Measurements from ENCODE around the gene SLC22A5.

The SLC22A5 gene

DNA sequence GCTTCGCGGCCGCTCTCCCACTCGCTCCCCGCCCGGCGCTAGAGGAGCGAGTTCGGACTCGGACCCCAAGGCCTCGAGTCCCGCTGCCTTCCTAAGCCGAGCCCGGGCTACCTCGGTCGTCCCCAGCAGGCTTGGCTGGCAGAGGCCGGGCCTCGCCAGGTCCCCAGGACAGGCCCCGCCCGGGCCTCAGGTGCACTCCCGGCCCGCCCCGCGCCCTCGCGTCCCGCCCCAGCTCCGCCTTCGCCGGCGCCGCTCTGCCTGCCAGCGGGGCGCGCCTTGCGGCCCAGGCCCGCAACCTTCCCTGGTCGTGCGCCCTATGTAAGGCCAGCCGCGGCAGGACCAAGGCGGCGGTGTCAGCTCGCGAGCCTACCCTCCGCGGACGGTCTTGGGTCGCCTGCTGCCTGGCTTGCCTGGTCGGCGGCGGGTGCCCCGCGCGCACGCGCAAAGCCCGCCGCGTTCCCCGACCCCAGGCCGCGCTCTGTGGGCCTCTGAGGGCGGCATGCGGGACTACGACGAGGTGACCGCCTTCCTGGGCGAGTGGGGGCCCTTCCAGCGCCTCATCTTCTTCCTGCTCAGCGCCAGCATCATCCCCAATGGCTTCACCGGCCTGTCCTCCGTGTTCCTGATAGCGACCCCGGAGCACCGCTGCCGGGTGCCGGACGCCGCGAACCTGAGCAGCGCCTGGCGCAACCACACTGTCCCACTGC lies at the start of gene SLC22A5:
SLC22A5 (plus strand) TSS at position 237 of the 707 bp plus-strand sequence; CDS start at position 500, 263 bp downstream.
- peak; percentile 23 to 33 for DNase-seq (ENCODE audit: low read depth in 2 of 2)

DNA sequence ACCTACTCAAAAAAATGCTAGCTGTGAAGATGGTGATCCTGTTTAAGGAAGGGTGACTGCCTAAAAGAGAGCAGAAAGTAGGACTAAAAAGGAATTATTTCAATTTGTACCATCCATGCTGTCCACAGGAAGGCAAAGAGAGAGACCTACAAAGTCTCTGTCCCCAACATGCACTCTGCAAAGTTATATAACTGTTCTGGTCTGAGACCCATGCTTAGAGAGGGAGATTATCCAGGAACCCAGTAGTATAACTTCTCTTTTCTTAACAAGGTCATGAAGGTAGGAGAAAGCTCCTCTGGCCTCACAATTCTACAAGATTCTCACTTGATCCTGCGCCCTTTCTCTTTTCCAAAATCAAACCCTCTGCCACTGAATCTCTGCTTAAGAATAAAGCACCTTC lies 49.5 kb upstream of the SLC22A5 start:
- DNase-seq (ENCODE audit: low read depth in 2 of 2), result no peak

DNA sequence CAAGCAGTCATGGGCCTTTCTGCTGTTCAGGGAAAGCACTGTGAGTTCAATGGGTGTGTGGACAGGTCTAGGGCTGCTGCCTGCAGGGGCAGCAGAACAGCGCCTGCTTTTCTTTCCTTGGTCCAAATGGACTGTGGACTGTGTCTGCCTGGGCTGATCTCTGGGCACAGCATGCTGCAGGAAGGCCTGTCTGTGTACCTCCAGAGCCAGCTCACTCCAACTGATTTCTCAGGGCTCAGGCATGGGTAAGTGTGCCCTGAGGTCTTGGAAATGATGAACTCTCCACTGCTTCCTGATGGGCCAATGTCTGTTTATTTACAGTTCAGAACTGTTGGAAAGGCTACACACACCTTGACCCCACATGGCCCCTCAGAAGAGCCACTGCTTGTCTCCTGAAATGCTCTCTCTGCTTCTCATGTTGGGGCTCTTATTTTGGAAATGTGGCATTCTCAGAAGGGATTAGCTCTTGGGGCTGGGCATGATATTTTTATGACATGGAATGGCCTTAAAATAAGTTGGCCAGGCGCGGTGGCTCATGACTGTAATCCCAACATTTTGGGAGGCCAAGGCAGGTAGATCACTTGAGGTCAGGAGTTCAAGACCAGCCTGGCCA lies 48.3 kb upstream of the SLC22A5 start:
- no peak for DNase-seq (ENCODE audit: low read depth in 2 of 2)

DNA sequence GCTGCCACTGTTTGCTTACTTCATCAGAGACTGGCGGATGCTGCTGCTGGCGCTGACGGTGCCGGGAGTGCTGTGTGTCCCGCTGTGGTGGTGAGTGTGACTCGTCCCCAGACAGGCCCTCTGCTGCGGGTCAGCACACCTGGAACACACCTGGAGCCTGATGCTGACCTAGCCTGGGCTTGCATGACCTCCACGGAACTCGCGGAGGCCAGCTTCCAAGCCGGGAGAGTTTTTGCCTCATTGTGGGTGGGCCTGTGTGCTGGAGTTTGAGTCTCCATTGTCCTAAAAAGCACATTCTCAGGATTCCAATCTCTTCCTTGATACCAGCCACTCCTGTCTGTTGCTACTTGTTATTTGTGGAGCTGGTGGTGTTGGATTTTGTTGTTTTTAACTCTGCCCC lies 47.2 kb upstream of the SLC22A5 start:
- no peak for DNase-seq (ENCODE audit: low read depth in 2 of 2)

DNA sequence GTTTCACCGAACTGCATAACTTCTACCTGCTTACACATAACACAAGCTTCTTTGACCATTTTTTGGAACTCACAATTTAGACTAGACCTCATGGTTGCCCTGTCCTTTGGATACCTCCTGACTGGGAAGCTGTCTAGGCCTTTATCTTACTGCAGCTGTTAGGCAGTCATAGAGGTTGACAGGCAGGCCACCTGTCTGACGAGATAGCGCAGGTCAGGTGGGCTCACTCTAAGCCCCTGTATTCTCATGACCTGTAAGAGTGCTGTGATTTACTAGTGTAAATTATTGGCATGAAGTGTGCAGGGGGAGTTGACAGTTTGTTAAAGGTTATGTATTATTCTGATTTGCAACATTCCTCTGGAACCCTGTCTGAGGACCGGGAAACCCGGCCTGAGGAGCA lies 46.3 kb upstream of the SLC22A5 start:
- no peak for DNase-seq (ENCODE audit: low read depth in 2 of 2)

DNA sequence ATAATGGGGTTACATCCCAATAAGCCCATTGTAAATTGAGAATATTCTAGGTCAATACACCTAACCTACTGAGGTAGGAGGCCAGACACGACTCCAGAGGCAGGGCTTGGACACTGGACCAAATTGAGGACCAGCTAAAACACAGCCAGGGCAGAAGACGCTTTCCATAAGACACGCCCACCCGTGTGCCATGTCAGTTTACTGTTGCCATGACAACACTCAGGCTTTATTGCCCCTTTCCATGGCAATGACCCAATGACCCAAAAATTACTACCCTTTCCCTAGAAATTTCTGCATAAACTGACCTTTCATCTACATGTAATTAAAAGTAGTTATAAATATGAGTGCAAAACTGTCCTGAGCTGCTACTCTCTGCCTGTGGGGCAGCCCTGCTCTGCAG lies 43.8 kb upstream of the SLC22A5 start:
- DNase-seq (ENCODE audit: low read depth in 2 of 2), result no peak

DNA sequence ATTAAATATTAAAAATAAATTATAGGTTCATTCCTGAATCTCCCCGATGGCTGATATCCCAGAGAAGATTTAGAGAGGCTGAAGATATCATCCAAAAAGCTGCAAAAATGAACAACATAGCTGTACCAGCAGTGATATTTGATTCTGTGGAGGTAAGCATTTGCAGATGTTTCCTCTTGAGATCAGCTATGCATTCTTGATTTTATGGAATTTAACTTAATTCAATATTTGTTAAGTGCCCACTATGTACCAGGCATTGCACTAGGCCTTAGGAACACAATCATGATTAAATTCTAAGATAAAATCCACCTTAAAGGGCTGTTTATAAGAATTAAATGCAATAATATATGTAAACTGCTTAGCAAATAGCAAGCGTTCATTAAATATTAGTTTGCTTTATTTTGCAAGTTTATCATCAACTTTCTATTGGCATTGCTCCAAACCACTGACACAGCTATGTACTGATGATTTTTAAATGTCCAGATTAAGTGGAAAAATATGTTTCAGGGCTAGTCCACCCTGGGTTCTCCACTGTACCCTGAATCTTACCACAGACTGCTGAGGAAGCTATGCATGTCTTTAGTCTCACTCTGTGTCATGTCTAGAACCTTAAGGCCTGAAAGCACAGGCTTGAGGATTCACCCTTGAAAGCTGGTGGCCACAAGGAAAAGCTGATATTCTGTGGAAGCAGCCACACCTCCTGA lies 42.1 kb upstream of the SLC22A5 start:
- no peak for DNase-seq (ENCODE audit: low read depth in 2 of 2)

DNA sequence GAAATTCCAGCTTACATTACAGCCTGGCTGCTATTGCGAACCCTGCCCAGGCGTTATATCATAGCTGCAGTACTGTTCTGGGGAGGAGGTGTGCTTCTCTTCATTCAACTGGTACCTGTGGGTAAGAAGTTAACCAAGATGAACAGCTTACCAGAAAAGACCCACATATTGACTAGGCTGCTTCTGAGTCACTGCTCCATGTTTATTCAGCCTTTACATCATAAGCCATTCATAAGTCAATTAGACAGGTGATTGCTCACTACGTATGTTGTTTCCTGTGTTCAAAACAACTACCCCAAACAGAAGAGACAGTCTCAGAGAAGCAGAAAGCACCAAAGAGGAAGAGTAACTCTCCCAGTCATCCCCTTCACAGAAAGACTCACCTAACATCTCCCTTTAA lies 34.7 kb upstream of the SLC22A5 start:
- no peak for DNase-seq (ENCODE audit: low read depth in 2 of 2)

DNA sequence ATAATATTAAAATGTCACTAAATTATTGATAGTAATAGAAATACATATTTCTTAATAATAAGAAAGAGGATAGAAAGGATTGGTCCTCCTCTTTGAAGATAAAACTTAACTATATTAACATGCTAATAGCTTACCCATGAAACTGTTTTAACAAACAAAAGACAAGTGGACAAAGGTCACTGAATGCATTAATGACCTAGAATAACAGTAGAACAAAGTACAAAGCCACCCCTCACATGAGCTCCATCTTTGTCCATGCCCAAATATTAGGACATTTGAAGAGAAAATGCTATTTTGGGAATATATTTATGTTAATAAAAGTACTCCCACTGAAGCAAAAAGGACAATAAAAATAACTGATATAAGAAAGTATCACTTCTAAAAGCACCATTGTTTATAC lies 34.1 kb upstream of the SLC22A5 start:
- DNase-seq (ENCODE audit: low read depth in 2 of 2), result no peak

DNA sequence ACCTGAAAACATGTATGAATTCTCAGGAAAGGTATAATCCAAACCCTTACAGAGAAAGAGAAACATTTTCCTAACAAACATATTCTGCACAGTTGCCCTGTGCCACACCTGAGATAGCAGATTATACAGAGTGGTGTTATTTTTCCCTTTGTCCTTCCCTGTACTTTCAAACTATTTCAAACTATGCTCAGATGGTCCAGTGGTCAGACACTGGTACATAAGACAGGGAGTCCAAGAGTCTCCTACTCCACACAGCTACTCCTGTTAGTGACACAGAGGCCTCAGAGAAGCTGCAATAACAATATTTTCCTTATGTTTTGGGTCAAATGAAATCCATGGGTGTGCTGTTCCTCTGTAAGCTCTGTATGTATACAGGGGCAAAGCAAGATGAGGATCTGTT lies 30.0 kb upstream of the SLC22A5 start:
- no peak for DNase-seq (ENCODE audit: low read depth in 2 of 2)

DNA sequence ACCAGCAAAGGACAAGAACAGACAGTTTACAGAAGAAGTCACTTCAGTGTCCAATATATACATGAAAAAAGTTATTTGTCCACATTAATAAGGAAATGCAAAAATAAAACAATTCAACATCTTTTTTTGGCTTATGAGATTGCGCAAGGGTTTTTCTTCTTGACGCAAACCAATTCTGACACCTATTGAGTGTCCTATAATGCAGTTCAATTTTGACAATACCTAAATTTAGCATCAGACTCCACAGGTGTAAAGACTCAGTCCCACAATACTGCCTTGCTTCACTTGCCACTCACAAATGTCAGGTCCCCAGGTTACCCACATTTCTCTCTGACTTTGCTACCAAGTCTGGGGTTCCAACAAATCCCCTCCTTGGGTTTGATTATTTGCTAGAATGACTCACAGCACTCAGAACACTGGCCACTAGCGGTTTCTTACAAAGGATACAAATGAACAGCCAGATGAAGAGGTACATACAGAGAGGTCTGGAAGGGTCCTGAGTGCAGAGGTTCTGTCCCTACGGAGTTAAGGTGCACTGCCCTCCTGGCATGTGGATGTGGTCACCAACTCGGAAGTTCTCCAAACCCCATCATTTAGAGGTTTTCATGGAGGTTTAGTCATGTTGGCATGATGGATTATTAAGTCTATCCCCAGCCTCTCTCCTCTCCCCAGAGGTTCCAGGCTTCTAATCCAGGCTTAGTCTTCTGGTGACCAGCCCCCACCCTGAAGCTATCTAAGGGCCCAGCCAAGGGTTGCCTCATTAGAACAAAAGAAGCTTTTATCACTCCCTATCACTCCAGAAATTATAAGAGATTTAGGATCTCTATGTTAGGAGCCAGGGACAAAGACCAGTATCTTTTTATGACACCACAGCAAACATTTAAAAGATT lies 27.0 kb upstream of the SLC22A5 start:
- no peak for DNase-seq (ENCODE audit: low read depth in 2 of 2)

DNA sequence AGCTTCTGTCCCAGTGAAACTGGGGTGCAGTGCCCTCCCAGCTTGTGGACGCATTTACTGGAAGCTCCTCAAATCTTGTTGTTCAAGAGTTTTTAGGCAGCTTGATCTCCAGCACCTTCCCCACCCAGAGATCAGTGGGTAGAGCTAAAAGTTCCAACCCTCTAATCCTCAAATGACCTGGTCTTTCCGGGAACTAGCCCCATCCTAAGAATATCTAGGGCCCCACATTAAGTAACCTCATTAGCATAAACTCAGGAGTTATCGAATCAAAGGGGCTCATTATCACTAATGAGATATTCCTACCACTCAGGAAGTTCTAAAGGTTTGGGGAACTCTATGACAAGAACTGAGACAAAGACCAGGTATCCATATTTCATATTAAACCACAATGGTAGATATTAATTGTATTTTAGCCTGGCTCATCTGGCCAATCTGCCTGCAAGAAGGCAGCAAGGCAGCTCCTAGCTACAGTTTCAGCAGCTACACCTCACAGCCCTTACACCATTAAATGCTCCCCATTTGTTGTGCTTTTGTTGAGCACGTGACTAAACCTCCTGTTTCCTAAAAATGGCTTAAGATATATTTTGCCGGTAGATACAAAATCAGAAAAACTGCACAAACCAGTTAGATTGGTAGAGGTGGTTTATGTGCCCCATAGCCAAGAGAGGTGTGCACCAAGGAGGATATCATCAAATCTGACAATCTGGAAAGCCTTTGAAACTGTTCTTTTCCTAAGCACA lies 24.6 kb upstream of the SLC22A5 start:
- no peak for DNase-seq (ENCODE audit: low read depth in 2 of 2)

DNA sequence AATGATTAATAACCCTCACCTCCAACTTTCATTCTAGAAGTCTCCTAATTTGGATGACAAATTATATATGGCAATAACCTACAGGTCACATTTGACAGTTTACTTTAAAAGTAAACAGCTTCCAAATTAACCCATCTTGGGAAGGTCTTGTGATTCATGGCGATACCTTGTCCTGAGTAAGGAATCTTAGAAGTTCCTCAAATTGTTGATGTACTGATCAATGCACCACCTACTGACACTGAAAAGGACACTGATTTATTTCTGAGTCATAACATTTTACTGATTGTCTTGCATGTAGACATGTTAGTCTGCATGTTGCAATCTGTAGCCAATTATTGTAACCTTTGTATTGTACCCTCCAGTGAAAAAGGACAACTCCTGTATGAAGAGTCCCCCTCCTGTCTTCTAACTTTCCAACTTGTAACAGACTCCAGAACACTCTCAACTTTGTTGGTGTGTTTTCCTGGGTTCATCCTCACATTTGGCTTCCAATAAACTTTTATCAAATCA lies 16.0 kb upstream of the SLC22A5 start:
- no peak for DNase-seq (ENCODE audit: low read depth in 2 of 2)

DNA sequence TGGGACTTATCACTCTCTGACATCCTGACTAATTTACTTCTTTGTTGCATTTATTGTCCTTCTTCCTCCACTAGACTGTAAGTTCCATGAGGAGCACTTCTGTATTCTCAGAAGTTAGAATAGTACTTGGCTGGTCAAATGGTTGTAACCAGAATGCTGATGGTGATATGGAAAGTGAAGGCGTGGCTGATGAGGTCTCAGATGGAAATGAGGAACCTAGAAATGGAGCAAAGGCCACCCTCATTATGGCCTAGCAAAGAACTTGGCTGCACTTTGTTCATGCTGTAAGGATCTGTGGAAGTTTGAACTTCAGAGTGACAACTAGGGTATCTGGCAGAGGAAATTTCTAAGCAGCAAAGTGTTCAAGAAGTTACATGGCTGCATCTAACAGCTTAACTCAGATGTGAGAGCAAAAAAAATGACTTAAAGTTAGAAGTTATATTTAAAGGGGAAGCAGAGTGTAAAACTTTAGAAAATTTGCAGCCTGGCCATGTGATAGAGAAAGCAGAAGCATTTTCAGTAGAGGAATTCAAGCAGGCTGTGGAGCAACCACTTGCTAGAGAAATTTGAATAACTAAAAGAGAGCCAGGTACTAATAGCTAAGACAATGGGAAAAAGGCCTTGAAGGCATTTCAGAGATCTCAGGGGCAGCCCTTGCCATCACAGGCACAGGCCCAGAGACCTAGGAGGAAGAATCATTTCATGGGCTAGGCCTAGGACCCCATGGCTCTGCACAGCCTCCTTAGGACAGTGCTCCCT lies 14.9 kb upstream of the SLC22A5 start:
- DNase-seq (ENCODE audit: low read depth in 2 of 2), result no peak

DNA sequence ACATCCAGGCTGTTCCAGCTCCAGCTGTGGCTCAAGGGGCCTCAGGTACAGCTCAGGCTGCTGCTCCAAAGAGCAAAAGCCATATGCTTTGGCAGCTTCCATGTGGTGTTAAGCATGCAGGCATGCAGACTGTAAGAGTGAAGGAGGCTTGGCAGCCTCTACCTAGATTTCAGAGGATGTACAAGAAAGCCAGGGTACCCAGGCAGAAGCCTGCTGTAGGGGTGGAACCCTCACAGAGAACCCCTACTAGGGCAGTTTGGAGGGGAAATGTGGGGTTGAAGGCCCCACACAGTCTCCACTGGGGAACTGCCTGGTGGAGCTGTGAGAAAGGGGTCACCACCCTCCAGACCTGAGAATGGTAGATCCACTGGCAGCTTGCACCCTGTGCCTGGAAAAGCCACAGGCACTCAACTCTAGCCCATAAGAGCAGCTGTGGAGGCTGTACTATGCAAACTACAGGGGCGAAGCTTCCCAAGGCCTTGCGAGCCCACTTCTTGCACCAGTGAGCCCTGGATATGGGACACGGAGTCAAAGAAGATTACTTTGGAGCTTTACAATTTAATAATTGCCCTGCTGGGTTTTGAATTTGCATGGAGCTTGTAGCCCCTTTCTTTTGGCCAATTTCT lies 14.3 kb upstream of the SLC22A5 start:
- DNase-seq (ENCODE audit: low read depth in 2 of 2), result no peak

DNA sequence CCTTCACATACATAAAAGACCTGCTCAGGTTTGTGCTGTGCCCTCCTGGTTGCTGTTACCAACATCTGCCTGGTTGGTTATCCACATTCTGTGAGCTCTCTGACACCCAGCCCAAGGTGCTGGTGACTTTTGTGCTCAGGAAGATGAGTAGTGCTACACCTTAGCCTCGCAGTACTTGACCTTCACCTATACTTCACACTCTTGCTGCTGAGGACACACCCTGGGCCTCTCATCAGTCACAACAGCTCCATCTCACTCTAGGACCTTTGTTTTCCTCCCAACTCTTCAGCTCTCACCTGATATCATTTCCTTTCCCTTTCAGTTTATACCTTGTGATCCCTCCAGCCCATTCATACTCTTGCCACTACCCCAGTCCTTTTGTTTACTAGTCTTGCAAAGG lies 10.7 kb upstream of the SLC22A5 start:
- no peak for DNase-seq (ENCODE audit: low read depth in 2 of 2)

DNA sequence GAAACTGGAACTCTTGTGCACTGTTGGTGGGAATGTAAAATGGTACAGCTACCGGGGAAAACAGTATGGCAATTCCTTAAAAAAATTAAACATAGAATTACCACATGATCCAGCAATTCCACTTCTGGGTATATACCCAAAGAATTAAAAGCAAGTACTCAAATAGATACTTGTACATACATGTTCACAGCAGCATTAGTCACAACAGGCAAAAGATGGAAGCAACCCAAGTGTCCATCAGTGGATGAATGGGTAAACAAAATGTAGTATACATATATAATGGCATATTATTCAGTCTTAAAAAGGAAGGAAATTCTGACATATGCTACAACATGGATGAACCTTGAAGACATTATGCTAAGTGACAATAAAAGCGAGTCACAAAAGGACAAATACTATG lies 7.4 kb upstream of the SLC22A5 start:
- no peak for DNase-seq (ENCODE audit: low read depth in 2 of 2)

DNA sequence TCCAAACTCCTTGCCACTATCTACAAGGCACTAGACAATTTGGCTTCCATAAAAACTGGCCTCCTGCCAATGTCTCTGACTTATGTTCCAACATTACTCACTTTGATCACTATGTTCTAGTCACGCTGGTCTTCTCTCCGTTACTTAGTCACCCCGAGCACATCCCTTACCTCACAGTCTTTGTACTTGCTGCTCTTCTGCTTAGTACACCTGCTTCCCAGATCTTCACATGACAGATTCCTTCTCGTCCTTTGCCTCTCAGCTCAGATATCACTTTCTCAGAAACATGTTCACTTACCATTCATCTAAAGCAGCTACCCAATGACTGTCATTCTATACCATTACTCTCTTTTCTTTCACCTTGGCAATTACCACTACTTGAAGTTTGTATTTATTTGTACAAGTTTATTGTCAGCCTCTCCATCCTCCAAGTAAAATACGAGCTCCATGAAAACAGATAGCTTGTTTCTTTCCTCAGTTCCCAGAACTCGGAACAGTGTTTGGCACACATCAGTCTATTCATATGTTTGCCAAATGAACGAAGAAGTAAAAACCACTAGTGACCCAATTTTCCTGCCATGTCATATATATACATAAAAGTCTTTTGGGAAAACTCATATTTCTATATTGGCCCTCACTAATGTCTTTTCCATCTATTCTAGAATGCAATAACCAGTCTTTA lies 5.9 kb upstream of the SLC22A5 start:
- no peak for DNase-seq (ENCODE audit: low read depth in 2 of 2)

DNA sequence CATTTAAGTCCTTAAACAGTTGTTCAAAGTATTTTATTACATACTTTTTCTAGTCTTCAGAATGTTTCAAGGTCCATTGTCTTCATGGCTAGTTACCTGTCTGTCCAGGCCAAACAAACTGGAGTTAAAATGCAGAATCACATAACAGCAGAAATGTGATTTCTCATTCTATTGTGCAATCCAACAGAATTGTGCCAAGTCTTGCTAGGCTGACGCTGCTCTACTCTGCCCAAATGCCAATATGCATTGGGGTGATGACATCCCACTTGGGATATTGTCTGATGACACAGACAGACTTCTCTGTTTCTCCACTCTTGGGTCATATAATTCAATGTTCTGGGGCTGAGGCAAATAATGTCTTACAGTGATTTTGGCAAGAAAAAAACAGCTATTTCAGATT lies 5.2 kb upstream of the SLC22A5 start:
- DNase-seq (ENCODE audit: low read depth in 2 of 2), result no peak
